PC-9 (cell line): ENCODE measurements around the gene DGCR2. TPM values are rescaled to one million over a fixed set of nuclear protein-coding genes. Genes with fewer than 3 reads are reported as not detected.
"Not testable (repeated sequence)": the region's sequence is repeated elsewhere in the genome, so short reads cannot be mapped to it uniquely, and the experiment has no call there.

ENCODE experiments used
- BruUV-seq: library from RNA; stranded (reverse); fragments of 400-500 nt; replicated peaks from 2 replicates; lab custom pipeline; 2021; lab: Mats Ljungman, UMichigan
- CTCF ChIA-PET: fragments of 300-600 bp; sonication (Branson Sonifier 250); formaldehyde crosslinking; loops from one replicate; lab custom pipeline; 2022; ENCODE audit warnings: antibody characterized with exemption; lab: Charles Lee
- POLR2A ChIA-PET: fragments of 300-600 bp; sonication (Branson Sonifier 250); formaldehyde crosslinking; loops from one replicate; lab custom pipeline; 2022; ENCODE audit warnings: antibody characterized with exemption; ENCODE audit not compliant: unreplicated experiment; lab: Charles Lee
- DNase-seq, 2 experiments: peaks; one replicate each; pipeline versions ENCODE4 v3.0.0 to v3.0.0-alpha.2; 2015 to 2022; ENCODE audit warnings: mixed read lengths in 1 of 2
- H2AFZ ChIP-seq: fragments of 200-600 bp; sonication (generic); 2 replicates; pipeline ENCODE4 v1.8.1; 2017; ENCODE audit warnings: antibody characterized with exemption
- H3F3A ChIP-seq: fragments of 200-600 bp; sonication (generic); 2 replicates; pipeline ENCODE4 v1.8.1; 2017; ENCODE audit warnings: antibody characterized with exemption, mild to moderate bottlenecking, low read depth; ENCODE audit not compliant: insufficient read depth
- H3K27ac ChIP-seq: fragments of 200-600 bp; sonication (generic); 2 replicates; pipeline ENCODE4 v1.6.1; 2016; ENCODE audit warnings: mixed run types
- H3K27me3 ChIP-seq: fragments of 200-600 bp; sonication (generic); 2 replicates; pipeline ENCODE4 v1.6.1; 2016; ENCODE audit warnings: low read depth, mixed run types; ENCODE audit not compliant: insufficient read depth
- H3K36me3 ChIP-seq: fragments of 200-600 bp; sonication (generic); 2 replicates; pipeline ENCODE4 v1.6.1; 2016; ENCODE audit warnings: low read depth, mixed run types
- H3K4me1 ChIP-seq: fragments of 200-600 bp; sonication (generic); replicated peaks from 2 replicates; pipeline ENCODE4 v1.6.1; 2016; ENCODE audit warnings: mixed run types; ENCODE audit not compliant: insufficient read depth
- H3K4me2 ChIP-seq: fragments of 200-600 bp; sonication (generic); 2 replicates; pipeline ENCODE4 v1.6.1; 2017; ENCODE audit warnings: mixed run types
- H3K4me3 ChIP-seq: fragments of 200-600 bp; sonication (generic); 2 replicates; pipeline ENCODE4 v1.6.1; 2016; ENCODE audit warnings: mixed run types
- H3K79me2 ChIP-seq: fragments of 200-600 bp; sonication (generic); 2 replicates; pipeline ENCODE4 v1.6.1; 2017; ENCODE audit warnings: low read depth, mixed run types
- H3K9me2 ChIP-seq: fragments of 200-600 bp; sonication (generic); 2 replicates; pipeline ENCODE4 v1.8.1; 2017; ENCODE audit warnings: mild to moderate bottlenecking; ENCODE audit not compliant: insufficient read depth
- H3K9me3 ChIP-seq: fragments of 200-600 bp; sonication (generic); 2 replicates; pipeline ENCODE4 v1.8.1; 2016; ENCODE audit warnings: low read depth; ENCODE audit not compliant: insufficient read depth
- H4K20me1 ChIP-seq: fragments of 200-600 bp; sonication (generic); 2 replicates; pipeline ENCODE4 v1.8.1; 2017; ENCODE audit not compliant: insufficient read depth
- EZH2 ChIP-seq: fragments of 200-600 bp; sonication (generic); IDR thresholded peaks from 2 replicates; pipeline ENCODE4 v1.8.0; 2017; ENCODE audit warnings: antibody characterized with exemption, low read depth
- intact Hi-C: fragments of 100-400 bp; cut with micrococcal nuclease; formaldehyde crosslinking; loops from one replicate; pipeline ENCODE4 v1.10.0; 2022; ENCODE audit not compliant: unreplicated experiment
- total RNA-seq: library from RNA; stranded (reverse); gene quantifications from 2 replicates; pipeline ENCODE4 v1.2.3, GENCODE V29; 2021
- TF ChIP-seq, protein P1 (sequence below): fragments of 200-600 bp; sonication (generic); conservative IDR thresholded peaks from 2 replicates; pipeline ENCODE4 v1.6.1; 2017; ENCODE audit warnings: mixed run types, antibody characterized with exemption, mild to moderate bottlenecking, moderate library complexity

DGCR2 gene
- total RNA-seq, 1 experiment from 2014 or later = 37.6 TPM

DNA sequence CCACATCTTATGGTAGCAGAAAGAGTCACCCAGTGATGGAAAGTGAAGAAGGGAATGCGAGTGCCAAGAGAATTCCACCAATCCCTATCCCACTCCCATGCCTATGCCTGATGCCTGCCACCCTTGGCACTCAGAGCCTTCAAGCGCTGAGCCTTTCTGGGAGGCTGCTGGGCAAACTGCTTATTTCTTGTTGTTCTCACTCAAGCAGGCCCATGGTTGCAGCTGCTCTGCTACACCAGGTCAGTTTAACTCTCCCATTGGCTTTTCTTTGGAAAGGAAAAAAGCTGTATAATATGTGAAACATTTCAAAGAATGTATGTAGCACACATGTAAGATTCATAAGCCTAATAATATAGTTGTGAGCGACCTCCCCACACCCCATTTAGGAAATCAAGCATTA is 41.4 kb downstream of the DGCR2 start:
- POLR2A ChIA-PET = no interaction called here
- Histone ChIP-seq H3F3A (no peaks in the 10 kb centered on the region), H3K4me2 (no peak overlapping the region), H3K36me3 (no peaks in the 10 kb centered on the region), H3K4me3 (no peak overlapping the region), H3K27ac (no peak overlapping the region), H4K20me1 (peaks cover 4% of the 10 kb centered on the region; the same call in 1 of the 2 replicates), H3K9me2 (no peaks in the 10 kb centered on the region), H3K27me3 (no peaks in the 10 kb centered on the region), H2AFZ (no peak overlapping the region), H3K9me3 (no peaks in the 10 kb centered on the region), H3K4me1 (no peaks in the 10 kb centered on the region; the same call in 1 of the 2 replicates), H3K79me2 (no peaks in the 10 kb centered on the region)
- no TSS peak for BruUV-seq
- CTCF ChIA-PET = no interaction called here
- no peak for TF ChIP-seq EZH2
- DNase-seq = no peak
- intact Hi-C loops = no loop called here

DNA sequence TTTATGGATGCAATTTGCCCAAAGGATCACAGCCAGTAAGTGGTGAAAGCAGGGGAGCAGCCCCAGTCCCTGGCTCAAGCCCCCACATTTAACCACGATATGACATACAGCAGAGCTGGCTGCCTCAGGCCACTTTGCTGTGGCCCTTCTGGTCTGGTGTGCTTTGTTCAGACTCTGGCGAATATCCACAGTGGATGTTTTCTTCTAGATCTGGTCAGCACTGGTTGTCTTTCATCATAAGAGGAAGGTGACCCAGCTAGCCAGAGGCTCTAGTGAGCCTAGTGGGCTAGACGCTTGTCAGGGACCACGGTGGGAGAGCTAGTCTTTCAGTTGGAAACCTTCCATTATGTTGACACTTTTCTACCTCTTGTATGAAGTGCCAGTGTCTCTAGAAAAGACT is 42.5 kb downstream of the DGCR2 start:
- intact Hi-C loops = no loop called here
- CTCF ChIA-PET = no interaction called here
- H3K27me3 ChIP-seq = no peaks in the 10 kb centered on the region
- no peaks in the 10 kb centered on the region for H3K9me2 ChIP-seq
- no peak overlapping the region for H2AFZ ChIP-seq
- H3K36me3 ChIP-seq = no peaks in the 10 kb centered on the region
- no peak for TF ChIP-seq EZH2
- TF ChIP-seq, protein P1, sequence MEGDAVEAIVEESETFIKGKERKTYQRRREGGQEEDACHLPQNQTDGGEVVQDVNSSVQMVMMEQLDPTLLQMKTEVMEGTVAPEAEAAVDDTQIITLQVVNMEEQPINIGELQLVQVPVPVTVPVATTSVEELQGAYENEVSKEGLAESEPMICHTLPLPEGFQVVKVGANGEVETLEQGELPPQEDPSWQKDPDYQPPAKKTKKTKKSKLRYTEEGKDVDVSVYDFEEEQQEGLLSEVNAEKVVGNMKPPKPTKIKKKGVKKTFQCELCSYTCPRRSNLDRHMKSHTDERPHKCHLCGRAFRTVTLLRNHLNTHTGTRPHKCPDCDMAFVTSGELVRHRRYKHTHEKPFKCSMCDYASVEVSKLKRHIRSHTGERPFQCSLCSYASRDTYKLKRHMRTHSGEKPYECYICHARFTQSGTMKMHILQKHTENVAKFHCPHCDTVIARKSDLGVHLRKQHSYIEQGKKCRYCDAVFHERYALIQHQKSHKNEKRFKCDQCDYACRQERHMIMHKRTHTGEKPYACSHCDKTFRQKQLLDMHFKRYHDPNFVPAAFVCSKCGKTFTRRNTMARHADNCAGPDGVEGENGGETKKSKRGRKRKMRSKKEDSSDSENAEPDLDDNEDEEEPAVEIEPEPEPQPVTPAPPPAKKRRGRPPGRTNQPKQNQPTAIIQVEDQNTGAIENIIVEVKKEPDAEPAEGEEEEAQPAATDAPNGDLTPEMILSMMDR = no peak
- H3K4me3 ChIP-seq = no peak overlapping the region
- H3K79me2 ChIP-seq = no peaks in the 10 kb centered on the region
- DNase-seq = no peak
- H3K4me1 ChIP-seq = no peaks in the 10 kb centered on the region
- no peaks in the 10 kb centered on the region for H3K9me3 ChIP-seq
- no peak overlapping the region for H3K27ac ChIP-seq
- H3F3A ChIP-seq = no peaks in the 10 kb centered on the region
- POLR2A ChIA-PET = no interaction called here
- H3K4me2 ChIP-seq = no peak overlapping the region
- H4K20me1 ChIP-seq = no peaks in the 10 kb centered on the region
- no TSS peak for BruUV-seq

DNA sequence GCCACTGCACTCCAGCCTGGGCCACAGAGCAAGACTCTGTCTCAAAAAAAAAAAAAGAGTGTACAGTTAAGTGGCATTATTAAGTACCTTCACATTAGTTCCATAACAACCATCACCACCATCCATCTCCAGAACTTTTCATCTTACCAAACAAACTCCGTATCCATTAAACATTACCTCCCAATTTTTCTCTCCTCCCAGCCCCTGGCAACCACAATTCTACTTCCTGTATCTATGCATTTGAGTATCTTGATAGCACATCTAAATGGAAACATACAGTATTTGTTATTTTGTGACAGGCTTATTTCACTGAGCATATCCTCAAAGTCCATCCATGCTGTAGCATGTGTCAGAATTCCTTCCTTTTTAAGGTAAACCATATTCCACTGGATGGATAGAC is 46.8 kb downstream of the DGCR2 start:
- H3K27ac ChIP-seq = no peak overlapping the region
- H2AFZ ChIP-seq = no peak overlapping the region
- no peak overlapping the region for H3K4me3 ChIP-seq
- ChIA-PET POLR2A (no interaction called here), CTCF (no interaction called here)
- H3K79me2 ChIP-seq = no peaks in the 10 kb centered on the region
- no peaks in the 10 kb centered on the region for H3F3A ChIP-seq
- intact Hi-C loops = no loop called here
- H3K36me3 ChIP-seq = no peaks in the 10 kb centered on the region
- no TSS peak for BruUV-seq
- no peaks in the 10 kb centered on the region for H3K9me2 ChIP-seq
- DNase-seq = no peak
- no peak overlapping the region for H3K4me2 ChIP-seq
- H3K4me1 ChIP-seq = no peaks in the 10 kb centered on the region
- H4K20me1 ChIP-seq = 0 out of 2 replicates have a peak, but pooled peaks cover 4% of the 10 kb centered on the region
- no peaks in the 10 kb centered on the region for H3K27me3 ChIP-seq
- no peaks in the 10 kb centered on the region for H3K9me3 ChIP-seq
- TF ChIP-seq, protein P1 = no peak
- no peak for TF ChIP-seq EZH2

DNA sequence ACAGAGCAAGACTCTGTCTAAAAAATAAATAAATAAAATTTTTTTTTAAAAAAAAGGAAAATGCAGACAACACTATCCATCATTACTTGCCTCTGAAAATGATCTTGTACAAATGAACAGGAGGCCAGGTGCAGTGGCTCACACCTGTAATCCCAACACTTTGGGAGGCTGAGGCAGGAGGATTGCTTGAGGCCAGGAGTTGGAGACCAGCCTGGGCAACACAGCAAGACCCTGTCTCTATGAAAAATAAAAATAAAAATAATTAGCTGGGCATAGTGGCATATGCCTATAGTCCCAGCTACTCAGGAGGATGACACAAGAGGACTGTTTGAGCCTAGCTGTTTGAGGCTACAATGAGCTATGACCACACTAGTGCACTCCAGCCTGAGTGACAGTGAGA is 49.4 kb downstream of the DGCR2 start:
- H3K9me3 ChIP-seq, H3K4me2 ChIP-seq, H4K20me1 ChIP-seq, H3K4me3 ChIP-seq, POLR2A ChIA-PET, H3K79me2 ChIP-seq, CTCF ChIA-PET, intact Hi-C loops, H3K27ac ChIP-seq, H3K4me1 ChIP-seq, H3K27me3 ChIP-seq, H3F3A ChIP-seq, H3K36me3 ChIP-seq, H3K9me2 ChIP-seq, BruUV-seq, H2AFZ ChIP-seq, DNase-seq: not testable (repeated sequence)
